ENCODE data around the gene PPM1D.
"Not testable (repeated sequence)": the region's sequence is repeated elsewhere in the genome, so short reads cannot be mapped to it uniquely, and the experiment has no call there.

PPM1D gene

DNA sequence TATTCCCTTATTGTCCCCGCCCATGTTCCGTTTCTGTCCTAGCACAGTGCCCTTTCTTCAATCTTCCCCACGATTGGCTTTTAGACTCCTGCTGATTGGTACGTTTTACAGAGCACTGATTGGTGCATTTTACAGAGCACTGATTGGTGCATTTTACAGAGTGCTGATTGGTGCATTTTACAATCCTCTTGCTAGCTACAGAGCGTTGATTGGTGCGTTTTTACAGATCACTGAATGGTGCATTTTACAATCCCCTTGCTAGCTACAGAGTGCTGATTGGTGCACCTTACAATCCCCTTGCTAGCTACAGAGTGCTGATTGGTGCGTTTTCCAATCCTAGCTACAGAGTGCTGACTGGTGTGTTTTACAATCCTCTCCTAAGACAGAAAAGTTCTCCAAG lies 74.6 kb downstream of the PPM1D start:
- DNase-seq (ENCODE audit: low read depth) = not testable (repeated sequence)

DNA sequence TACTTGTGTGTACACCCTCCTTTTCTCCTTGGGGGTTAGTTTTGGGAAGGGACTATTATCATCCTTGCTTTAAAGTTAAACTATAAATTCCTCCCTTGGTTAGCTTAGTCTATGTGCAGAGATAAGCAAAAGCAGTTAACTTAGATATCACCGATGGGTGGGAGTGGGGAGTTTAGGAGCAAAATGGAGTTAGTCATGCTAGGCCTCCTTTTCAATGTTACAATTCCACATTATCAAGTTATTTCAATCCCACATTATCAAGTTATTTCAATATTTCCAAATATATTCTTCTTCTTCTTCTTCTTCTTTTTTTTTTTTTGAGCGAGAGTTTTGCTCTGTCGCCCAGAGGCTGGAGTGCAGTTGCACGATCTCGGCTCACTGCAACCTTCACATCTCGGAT lies 76.0 kb downstream of the PPM1D start:
- no peak for DNase-seq (ENCODE audit: low read depth)

DNA sequence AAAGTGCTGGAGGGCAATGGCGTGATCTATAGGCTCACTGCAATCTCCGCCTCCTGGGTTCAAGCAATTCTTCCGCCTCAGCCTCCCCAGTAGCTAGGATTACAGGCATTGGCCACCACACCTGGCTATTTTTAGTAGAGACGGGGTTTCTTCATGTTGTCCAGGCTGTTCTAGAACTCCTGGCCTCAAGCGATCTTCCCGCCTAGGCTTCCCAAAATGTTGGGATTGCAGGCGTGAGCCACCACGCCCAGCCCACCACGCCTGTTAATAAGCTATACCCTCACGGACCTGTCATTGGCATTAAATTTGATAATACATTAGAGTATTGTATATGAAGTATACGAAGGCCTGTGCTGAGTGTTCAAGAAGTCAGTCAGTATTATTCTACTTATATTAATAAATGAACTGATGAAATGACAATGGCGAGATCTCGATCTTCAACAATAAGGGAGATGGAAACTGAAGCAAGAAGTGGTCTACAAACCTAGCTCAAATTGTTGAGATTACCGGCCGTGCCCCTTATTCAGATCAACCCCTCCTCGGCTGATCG lies 76.8 kb downstream of the PPM1D start:
- DNase-seq (ENCODE audit: low read depth) = no peak

DNA sequence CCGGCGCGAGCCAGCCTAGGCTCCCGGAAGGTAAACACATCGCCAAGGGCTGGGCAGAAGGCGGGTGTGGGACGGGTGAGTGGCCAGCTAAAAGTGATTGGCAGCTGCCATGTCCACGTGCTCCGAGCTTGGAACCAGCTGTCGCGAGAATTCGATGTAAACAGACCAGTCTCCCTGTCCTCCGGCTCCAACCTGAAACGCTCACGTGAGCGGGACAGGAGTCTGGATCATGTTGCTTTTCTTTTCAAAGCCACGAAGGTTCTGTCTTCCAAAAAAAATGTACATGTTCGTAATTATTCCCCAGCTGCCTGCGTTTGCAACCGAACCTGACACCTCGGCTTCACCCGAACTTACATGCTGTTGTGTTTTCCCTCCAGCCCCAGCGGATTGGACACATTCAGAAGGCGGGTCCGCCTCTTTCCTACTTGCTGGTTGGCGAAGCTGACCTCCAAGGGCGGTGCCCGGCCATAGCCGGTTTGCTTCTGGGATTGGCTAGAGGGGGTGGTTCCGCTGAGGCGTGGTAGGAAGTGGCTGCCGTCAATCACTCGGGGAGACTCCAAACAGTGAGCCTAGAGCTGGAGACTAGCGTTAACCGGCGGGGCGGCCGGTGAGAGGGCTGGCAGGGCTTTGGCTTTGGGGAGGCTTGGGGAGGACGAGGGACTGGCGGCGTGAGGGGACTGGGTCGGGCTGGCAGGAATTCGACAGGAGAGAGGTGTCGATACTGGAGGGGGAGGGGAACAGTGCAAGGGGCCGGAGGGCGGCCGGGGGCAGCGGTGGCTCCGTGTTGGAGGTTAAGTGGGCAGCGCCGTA lies 77.5 kb downstream of the PPM1D start, which contains the start of gene BCAS3:
BCAS3 (plus strand) TSS at position 544 of the 810 bp plus-strand sequence.
- peak; percentile 94 for DNase-seq (ENCODE audit: low read depth)

DNA sequence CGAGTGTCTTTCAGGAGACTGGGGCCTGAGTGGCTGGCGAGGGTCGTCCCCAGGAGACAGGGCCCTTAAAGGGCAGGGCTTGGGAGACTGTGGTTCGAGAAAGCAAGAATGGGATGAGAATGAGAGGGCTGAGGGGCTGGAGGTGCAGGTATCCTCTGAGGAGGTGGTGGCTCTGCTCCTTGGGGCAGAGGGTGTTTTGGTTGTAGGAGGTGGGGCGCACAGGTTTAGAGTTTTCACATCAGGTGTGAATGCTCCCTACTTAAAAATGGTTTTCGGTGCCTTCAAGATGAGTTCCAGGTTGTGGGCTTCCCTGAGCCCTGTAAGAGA lies 78.1 kb downstream of the PPM1D start:
- no peak for DNase-seq (ENCODE audit: low read depth)

DNA sequence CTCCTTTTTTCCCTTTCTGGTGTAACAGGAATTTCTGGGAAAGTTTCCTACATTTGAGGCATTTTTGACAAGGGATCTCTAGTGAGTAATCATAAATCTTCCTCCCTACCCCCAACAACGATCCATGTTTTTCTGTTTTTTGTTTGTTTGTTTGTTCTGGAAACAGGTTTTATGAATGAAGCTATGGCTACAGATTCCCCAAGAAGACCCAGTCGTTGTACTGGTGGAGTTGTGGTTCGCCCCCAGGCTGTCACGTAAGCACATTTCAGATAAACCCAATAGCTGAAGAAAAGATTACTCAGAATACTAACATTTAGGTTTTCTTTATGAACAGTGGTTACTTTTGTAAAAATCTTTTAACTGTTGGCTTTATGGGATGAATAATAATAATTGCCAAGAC lies 79.3 kb downstream of the PPM1D start:
- DNase-seq (ENCODE audit: low read depth) = no peak

DNA sequence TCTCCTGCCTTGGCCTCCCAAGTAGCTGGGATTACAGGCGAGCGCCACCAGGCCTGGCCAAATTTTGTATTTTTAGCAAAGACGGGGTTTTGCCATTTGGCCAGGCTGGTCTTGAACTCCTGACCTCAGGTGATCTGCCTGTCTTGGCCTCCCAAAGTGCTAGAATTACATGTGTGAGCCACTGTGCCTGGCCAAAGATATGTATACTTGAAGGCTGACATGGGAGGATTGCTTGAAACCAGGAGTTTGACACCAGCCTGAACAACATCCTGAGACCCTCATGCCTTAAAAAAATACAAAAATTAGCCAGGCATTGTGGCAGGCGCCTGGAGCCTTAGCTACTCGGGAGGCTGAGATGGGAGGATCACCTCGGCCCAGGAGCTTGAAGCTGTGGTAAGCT lies 80.8 kb downstream of the PPM1D start:
- no peak for DNase-seq (ENCODE audit: low read depth)

DNA sequence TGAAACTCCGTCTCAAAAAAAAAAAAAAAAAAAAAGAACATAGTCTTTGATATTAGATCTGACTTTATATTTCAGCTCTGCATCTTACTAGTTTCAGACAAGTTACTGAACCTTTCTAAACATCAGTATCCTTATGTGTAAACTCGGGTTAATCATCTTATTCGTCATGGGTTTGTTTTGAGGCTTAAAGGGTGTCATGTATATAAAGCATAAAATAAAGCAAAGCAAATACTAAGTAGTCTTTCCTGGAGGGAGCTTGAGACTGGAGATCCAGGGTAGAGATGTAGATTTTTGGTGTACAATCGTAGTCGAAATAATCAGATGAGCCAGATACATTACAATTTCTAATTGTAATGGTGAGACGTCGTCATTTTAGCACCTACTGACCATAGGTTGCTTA lies 85.4 kb downstream of the PPM1D start:
- DNase-seq (ENCODE audit: low read depth) = no peak

DNA sequence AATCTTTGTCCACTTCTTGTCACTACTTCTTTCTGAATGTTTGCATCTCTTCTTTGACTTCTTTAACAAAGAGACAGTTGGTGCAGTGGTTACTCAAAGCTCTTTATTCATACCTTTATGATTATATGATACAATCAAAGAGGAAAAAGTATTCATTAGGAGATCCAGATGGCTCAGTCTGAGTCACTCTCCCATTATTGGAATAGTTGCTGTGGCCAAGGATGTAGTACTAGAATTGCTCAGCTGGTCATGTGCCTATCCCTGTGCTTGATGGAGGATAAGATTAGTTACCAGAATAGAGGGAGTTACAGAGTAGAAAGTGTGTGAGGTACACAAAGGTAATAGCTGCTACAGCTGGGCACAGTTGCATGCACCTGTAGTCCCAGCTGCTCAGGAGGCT lies 96.0 kb downstream of the PPM1D start:
- DNase-seq (ENCODE audit: low read depth) = no peak

DNA sequence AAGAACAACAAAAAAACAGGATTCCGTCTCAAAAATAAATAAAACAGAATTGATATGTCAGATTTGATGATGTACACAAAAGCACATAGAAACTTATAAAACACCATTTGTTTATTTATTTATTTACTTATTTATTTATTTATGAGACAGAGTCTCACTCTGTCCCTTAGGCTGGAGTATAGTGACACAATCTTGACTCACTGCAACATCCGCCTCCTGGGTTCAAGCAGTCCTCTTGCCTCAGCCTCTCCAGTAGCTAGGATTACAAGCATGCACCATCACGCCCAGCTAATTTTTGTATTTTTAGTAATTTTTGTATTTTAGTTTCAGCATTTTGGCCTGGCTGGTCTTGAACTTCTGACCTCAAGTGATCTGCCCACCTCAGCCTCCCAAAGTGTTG lies 99.1 kb downstream of the PPM1D start:
- DNase-seq (ENCODE audit: low read depth) = no peak

DNA sequence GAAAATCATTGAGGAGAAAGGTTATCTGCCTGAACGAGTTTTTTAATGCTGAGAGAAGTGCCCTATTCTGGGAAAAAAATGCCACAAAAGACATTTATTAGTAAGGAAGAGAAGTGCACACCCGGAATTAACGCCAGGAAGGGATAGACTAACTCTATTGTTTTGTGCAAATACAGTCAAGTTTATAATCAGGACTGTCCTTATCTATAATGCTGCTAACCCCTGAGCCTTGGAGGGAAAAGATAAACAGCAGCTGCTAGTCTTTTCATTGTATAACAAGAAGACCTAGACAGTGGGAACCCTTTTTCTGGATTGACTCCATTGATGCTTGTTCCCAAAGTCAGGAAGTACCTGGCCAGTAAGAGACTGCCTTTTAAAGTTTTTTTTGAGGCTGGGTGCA lies 104.2 kb downstream of the PPM1D start:
- DNase-seq (ENCODE audit: low read depth) = no peak

DNA sequence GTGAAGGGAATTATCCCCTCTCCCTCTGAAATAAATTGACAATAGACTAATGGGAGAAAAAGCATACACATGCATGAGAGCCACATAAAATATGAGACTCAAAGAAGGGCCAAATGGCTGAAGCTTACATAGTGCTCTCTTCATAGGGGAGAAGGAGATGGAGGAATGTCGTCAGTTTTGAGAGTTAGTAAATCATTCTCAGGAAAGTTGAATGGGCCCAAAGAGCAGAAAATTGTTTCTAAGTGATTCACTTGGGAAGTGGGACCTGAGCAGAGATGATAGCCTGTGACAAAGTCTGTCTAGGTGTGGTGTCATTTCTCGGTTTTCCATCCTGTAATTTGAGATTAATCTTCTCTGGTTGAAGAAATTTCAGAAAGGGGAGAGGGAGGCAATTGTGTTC lies 112.7 kb downstream of the PPM1D start:
- no peak for DNase-seq (ENCODE audit: low read depth)

DNA sequence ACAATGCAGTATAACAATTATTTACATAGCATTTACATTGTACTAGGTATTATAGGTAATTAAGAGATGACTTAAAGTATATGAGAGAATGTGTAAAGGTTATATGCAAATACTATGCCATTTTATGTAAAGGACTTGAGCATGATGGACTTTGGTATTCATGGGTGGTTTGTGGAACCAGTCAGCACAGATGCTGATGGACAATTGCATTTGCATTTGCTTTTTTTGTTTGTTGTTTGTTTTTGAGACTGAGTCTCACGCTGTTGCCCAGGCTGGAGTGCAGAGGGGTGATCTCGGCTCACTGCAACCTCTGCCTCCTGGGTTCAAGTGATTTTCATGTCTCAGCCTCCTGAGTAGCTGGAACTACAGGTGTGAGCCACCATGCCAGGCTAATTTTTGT lies 113.6 kb downstream of the PPM1D start:
- no peak for DNase-seq (ENCODE audit: low read depth)

All from stimulated activated CD8-positive, alpha-beta memory T cell treated with anti-CD3 and anti-CD28 coated beads, Interleukin-12 subunit alpha, Interleukin-12 subunit beta, amount 100 ng/mL, for 1 hour (primary cell).